ENCODE measurements around the gene OR5M11.
"Not testable (repeated sequence)": the region's sequence is repeated elsewhere in the genome, so short reads cannot be mapped to it uniquely, and the experiment has no call there.

OR5M11 gene

DNA sequence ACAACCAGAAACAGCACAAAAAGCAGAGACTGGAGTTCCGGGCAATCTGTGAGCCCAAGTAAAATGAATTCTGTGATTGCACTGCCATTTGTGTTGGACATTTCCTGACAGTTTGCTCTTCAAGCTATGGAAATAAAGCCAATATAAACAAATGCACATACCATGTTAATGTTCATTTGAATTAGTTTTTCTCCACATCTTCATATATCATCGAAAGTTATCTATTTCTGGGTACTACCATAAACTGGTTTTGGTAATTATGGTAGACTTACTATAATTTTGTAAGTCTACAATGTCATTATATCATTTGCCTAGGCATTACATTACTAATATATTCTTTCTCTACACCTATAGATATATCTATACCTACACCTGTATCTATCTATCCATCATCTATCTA is at the start of gene OR5M11:
Gene OR5M11, minus strand, starts transcription at position 101 of the 400 bp plus-strand sequence. Its CDS starts 0 bp downstream, at position 101.
- no peak for DNase-seq

DNA sequence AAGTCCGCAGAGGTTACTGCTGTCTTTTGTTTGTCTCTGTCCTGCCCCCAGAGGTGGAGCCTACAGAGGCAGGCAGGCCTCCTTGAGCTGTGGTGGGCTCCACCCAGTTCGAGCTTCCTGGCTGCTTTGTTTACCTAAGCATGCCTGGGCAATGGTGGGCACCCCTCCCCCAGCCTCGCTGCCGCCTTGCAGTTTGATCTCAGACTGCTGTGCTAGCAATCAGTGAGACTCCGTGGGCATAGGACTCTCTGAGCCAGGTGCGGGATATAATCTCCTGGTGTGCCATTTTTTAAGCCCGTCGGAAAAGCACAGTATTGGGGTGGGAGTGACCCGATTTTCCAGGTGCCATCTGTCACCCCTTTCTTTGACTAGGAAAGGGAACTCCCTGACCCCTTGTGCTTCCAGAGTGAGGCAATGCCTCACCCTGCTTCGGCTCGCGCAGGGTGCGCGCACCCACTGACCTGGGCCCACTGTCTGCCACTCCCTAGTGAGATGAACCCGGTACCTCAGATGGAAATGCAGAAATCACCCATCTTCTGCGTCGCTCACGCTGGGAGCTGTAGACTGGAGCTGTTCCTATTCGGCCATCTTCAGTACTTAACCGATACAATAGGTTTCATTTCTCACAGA is 49.1 kb upstream of the OR5M11 start:
- not testable (repeated sequence) for DNase-seq

- DNase-seq: no peak
Observed at GRCh38 chr11:56577621-56578020, 34.6 kb upstream of the OR5M11 start, which contains the start of gene OR5M10. OR5M10 (minus strand) TSS chr11:56577721; CDS start chr11:56577721, 0 bp downstream.

DNA sequence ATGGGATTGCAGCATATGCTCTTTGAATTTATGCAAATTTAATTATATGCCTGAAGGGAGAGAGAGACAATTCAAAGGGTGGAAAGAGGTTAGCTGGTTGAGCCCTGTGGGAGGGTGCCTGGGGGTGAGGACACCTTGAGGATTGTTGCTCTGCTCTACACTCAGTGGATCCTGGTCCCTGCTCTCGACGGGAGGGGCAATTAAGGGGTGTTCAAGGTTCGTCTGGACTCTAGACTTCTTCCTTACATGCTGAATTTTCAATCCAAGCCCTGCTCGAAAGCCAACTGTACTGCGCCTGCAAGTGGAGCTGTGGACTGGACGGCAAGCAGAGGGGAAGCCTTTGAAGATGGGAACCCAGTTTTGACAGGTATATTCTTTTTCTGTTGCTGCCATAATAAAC is 15.5 kb upstream of the OR5M11 start:
- no peak for DNase-seq

GRCh38 chr11:56554691-56555090 is 11.6 kb upstream of the OR5M11 start:
- DNase-seq: not testable (repeated sequence)

DNA sequence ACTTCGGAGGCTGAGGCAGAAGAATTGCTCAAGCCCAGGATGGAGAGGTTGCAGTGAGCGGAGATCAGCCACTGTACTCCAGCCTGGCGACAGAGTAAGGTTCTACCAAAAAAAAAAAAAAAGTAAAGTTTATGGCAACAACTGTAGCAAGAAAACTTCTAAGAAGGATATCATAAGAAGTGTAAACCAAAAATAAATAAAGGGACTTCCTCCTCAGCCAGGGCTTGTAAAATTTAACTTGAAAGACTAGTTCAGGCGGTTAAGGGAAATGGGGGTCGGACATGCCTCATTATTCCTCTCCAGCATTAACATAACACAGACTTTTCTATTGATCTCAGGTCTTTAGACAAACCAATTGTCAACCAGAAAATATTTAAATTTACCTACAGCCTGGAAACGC is 2.5 kb upstream of the OR5M11 start:
- no peak for DNase-seq

DNA sequence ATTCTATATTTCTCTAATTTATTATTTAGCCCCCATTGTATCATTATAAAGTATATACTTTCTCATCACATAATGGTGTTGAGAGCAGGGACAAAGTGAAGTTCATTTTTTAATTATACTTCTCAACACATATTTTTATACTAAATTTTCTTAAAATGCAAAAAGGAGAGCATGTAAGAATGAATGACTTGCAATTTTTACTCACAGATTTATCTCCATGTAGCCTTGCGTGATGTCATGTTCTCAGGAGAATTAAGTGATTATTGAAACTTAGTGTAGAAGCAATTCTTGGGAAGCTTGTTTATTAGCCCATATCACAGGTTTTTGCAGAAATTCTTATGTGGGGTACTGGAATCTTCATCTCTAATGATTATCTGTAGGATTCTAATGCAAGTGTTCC is 682 bp upstream of the OR5M11 start:
- DNase-seq: no peak

GRCh38 chr11:56533054-56533740 is 9.9 kb downstream of the OR5M11 start:
- DNase-seq: no peak

- no peak for DNase-seq
Observed at GRCh38 chr11:56531856-56532255, 11.2 kb downstream of the OR5M11 start.

GRCh38 chr11:56522008-56522407 is 21.0 kb downstream of the OR5M11 start:
- no peak for DNase-seq

DNA sequence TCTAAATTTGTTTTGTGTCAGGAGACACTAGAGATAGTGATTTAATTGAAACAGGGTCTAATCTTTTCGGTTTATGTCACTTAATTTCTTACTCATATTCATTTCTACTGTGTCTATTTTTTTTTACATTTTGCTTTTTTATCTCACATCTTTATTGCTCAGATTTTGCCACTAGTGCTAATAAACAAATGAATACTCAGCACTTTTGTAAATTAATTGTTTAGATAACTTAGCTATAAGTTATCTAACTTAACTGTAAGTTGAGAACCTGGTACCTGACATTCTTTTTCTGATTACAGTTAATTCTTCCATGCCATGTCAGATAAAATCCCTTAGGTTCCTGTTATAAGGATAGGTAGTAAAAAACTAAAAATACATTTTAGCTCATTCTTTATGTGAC is 29.8 kb downstream of the OR5M11 start:
- no peak for DNase-seq

DNA sequence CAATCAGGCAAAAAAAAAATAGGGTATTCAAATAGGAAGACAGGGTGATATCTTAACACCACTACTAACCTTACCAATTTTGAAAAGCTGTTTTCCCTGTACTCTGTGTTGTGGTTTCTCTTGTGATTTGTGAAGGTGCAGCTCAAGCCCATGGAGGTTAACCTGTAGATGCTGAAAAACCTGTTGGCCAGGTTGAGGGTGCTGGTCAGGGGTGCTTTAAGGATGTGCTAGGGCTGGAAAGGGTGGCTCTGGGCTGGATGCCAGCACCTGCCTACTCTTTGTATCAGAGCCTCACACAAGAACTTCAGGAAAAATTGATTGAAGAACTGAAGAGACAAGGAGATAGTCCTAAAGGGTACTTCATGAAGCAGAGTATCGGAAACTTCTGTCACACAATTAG is 33.6 kb downstream of the OR5M11 start:
- DNase-seq: no peak

DNA sequence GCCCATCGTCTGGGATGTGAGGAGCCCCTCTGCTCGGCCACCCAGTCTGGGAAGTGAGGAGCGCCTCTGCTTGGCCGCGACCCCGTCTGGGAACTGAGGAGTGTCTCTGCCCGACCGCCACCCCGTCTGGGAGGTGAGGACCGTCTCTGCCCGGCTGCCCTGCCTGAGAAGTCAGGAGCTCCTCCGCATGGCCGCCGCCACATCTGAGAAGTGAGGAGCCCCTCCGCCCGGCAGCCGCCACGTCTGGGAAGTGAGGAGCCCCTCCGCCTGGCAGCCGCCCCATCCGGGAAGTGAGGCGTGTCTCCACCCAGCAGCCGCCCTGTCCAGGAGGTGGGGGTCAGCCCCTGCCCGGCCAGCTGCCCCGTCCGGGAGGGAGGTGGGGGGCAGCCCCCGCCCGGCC is 46.0 kb downstream of the OR5M11 start:
- DNase-seq: no peak

DNA sequence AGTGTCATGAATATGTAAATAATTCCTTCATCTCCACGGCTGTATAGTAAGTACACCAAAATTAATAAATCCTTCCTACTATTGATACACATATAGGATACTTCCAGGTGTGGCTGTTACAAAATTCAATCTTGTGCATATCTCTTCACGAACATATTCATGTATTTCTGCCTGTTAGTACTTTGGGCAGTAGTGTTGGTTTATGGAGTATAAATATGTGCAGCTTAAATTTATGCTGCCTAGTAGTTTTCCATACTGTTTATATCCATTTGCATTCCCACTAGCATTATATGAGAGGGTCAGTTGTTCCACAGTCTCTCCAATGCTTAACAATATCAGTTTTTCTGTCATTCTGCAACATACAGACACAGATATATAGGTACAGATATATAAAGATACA is 47.9 kb downstream of the OR5M11 start:
- no peak for DNase-seq

All from amniotic stem cell (primary cell).